T-cell (primary cell): ENCODE results near the gene AASDH. TPM values are rescaled to one million over a fixed set of nuclear protein-coding genes. Genes with fewer than 3 reads are reported as not detected.

Experiments used
- ATAC-seq, 4 experiments: fragments of 200-7000 bp in 3 of 4; fragments of 150-1000 bp in 1 of 4; cut with Tn5 transposase; replicated peaks in 1 of 4; 1 replicate in 3 of 4; 2 replicates in 1 of 4; pipeline ENCODE4 v1.10.0; 2021; ENCODE audit warnings: moderate library complexity in 3 of 4, mild to moderate bottlenecking in 2 of 4, moderate number of reproducible peaks in 1 of 4
- CTCF ChIA-PET, 2 donors: fragments of 300-600 bp; sonication (Branson Sonifier 250); formaldehyde crosslinking; loops; one replicate each; lab custom pipeline; 2022; ENCODE audit warnings: antibody characterized with exemption in 2 of 2; lab: Charles Lee
- POLR2A ChIA-PET, 2 donors: fragments of 300-600 bp; sonication (Branson Sonifier 250); formaldehyde crosslinking; loops; one replicate each; lab custom pipeline; 2022; ENCODE audit warnings: antibody characterized with exemption in 2 of 2; lab: Charles Lee
- DNase-seq, 35 experiments: peaks; one replicate each; pipeline versions ENCODE4 v3.0.0 to v3.0.0-alpha.2; 2013 to 2023
- H3K27ac ChIP-seq: one replicate; pipeline ENCODE4 v1.5.1; 2013; ENCODE audit warnings: low read length
- H3K27me3 ChIP-seq, 2 experiments: replicated peaks in 1 of 2; 1 replicate in 1 of 2; 2 replicates in 1 of 2; pipeline versions ENCODE4 v1.6.1 to v1.7.0; 2013; ENCODE audit warnings: low read length in 1 of 2, mixed read lengths in 1 of 2; ENCODE audit not compliant: control insufficient read depth in 2 of 2, insufficient read depth in 2 of 2; ENCODE audit errors: extremely low read depth in 1 of 2
- H3K36me3 ChIP-seq, 2 donors: 1 replicate in 1 of 2; 2 replicates in 1 of 2; pipeline versions ENCODE4 v1.6.1 to v1.7.0; 2013; ENCODE audit warnings: low read length in 1 of 2; ENCODE audit not compliant: control insufficient read depth in 2 of 2, insufficient read depth in 1 of 2; ENCODE audit errors: extremely low read depth in 1 of 2
- H3K4me1 ChIP-seq, 2 experiments: 1 replicate in 1 of 2; 2 replicates in 1 of 2; pipeline versions ENCODE4 v1.6.1 to v1.7.0; 2013; ENCODE audit warnings: low read length in 2 of 2, mixed read lengths in 1 of 2; ENCODE audit not compliant: insufficient read depth in 2 of 2, control insufficient read depth in 1 of 2; ENCODE audit errors: extremely low read depth in 1 of 2
- H3K4me3 ChIP-seq, 2 donors: 1 replicate in 1 of 2; 2 replicates in 1 of 2; pipeline versions ENCODE4 v1.5.1 to v1.7.0; 2013; ENCODE audit warnings: mild to moderate bottlenecking in 2 of 2, low read length in 1 of 2, moderate library complexity in 1 of 2; ENCODE audit not compliant: control insufficient read depth in 1 of 2; ENCODE audit errors: extremely low read depth in 1 of 2
- H3K9me3 ChIP-seq: 2 replicates; pipeline ENCODE4 v1.7.0; 2013
- H3K27ac Mint-ChIP-seq, 2 donors: one replicate each; pipeline ENCODE4 v1.8.0; 2020 to 2021; ENCODE audit warnings: mild to moderate bottlenecking in 2 of 2, mixed read lengths in 2 of 2
- H3K27me3 Mint-ChIP-seq, 2 donors: one replicate each; pipeline ENCODE4 v1.8.0; 2021 to 2022; ENCODE audit warnings: mixed read lengths in 2 of 2
- H3K36me3 Mint-ChIP-seq: one replicate; pipeline ENCODE4 v1.8.0; 2021; ENCODE audit warnings: mixed read lengths
- H3K4me1 Mint-ChIP-seq, 3 donors: one replicate each; pipeline ENCODE4 v1.8.0; 2020 to 2022; ENCODE audit warnings: mixed read lengths in 3 of 3, mild to moderate bottlenecking in 1 of 3
- H3K4me3 Mint-ChIP-seq, 3 donors: one replicate each; pipeline ENCODE4 v1.8.0; 2020 to 2022; ENCODE audit warnings: mild to moderate bottlenecking in 3 of 3, mixed read lengths in 3 of 3, moderate library complexity in 3 of 3
- H3K9me3 Mint-ChIP-seq, 3 donors: one replicate each; pipeline ENCODE4 v1.8.0; 2020 to 2022; ENCODE audit warnings: mixed read lengths in 3 of 3
- WGBS: methylation state at CpG from one replicate; pipeline ENCODE4 v1.1.5; 2013; ENCODE audit warnings: missing lambda C conversion rate; ENCODE audit not compliant: insufficient coverage; 5-methylcytosine and 5-hydroxymethylcytosine counted together
- total RNA-seq, 35 experiments: library from RNA in 6 of 35; stranded (reverse) in 6 of 35; fragments of 120-200 nt in 1 of 35; gene quantifications; one replicate each; pipeline versions ENCODE4 v1.2.1 to v1.2.4 and lab custom pipeline; 2013 to 2026

The AASDH gene
- total RNA-seq, 5 donors from 2014 or later (not counting 1 experiment from before 2014, with no cell fraction given), result 13.3 to 17.7 (median 16.0) TPM

DNA sequence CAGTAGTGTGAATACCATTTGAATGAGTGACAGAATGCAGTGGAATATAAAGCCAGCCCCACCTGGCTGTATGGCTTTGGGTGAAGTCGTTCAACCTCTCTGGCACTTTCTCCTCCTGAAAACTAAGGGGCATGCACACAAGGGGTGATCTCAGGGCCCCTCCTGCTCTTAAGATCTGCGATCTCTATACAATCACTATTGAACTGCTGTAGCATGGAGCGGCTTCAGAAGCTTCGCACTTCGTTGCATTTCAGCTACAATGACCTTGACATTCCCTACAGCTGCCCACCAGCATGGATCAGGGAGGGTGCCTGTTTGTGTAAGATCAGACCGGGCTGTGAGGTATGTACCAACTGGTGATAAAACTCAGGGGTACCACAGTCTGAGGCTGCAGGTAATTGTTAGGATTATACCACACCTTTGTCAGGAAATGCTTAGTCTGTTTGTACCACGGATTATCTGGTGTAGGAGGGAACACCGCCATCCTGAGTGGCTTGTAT is 85.2 kb downstream of the AASDH start:
- ChIA-PET POLR2A (no interaction called here), CTCF (no interaction called here)
- 96% methylated on average over 3 of the region's 8 CpGs for WGBS
- Mint-ChIP-seq H3K27ac (no peak overlapping the region), H3K4me1 (peaks cover 10 to 11% (median 11%) of the 10 kb centered on the region in 3 donors), H3K27me3 (no peaks in the 10 kb centered on the region), H3K9me3 (no peaks in the 10 kb centered on the region), H3K36me3 (no peaks in the 10 kb centered on the region), H3K4me3 (no peak overlapping the region)
- peaks cover 0 to 3% of the 10 kb centered on the region in 2 experiments for H3K27me3 ChIP-seq
- no peak overlapping the region for H3K27ac ChIP-seq
- no peaks in the 10 kb centered on the region for H3K9me3 ChIP-seq
- DNase-seq (no peak), ATAC-seq (no peak)
- no peaks in the 10 kb centered on the region for H3K36me3 ChIP-seq
- no peak overlapping the region for H3K4me3 ChIP-seq
- H3K4me1 ChIP-seq, result peaks cover 0 to 10% of the 10 kb centered on the region in 2 experiments

DNA sequence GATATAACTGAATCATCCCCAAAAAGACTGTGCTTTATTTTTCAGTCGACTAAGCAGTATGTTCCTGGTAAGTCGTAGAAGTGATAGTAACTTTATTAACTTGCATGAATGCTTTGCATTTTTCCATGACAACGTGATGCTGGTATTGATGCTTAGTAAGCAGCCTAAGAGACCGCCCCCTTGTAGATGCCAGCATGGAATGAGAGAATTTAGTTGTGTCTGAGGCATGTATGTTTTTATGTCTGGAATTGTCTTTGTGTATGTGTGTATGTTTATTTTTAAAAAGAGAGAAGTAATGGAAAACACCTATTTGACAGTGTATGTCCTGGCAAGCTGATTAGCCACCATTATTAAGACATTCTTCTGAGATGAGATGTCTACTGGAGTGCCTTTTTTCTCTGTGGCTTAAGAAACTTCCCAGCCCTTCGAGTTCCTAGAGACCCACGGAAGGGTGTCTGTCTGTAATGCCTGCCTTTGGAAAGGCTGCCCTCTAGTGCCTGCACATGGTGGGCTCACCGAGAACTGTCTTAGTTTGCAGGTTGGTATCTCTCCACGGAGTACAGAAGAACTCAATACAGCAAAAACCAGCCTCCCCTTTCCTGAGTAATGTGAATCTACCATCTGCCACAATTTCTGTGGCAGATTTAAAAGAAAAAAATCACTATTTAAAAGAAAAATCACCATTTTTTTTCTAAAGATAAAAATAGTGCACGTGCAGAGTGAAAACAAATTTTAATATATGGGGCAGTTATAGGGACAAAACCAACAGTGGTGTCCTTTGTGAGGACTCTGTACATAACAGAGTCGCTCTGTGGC is 85.9 kb downstream of the AASDH start:
- Mint-ChIP-seq H3K27ac (no peak overlapping the region), H3K4me1 (peaks cover 10 to 15% (median 13%) of the 10 kb centered on the region in 3 donors), H3K27me3 (no peaks in the 10 kb centered on the region), H3K36me3 (no peaks in the 10 kb centered on the region), H3K9me3 (no peaks in the 10 kb centered on the region), H3K4me3 (peak overlapping the region; percentile 38 to 65 (median 58))
- ATAC-seq (peak; percentile 84 to 97 (median 94)), DNase-seq (peak; percentile 18 to 69 (median 44))
- no peak overlapping the region for H3K27ac ChIP-seq
- ChIA-PET CTCF (no interaction called here), POLR2A (no interaction called here)
- H3K9me3 ChIP-seq, result no peaks in the 10 kb centered on the region
- peaks cover 0 to 3% of the 10 kb centered on the region in 2 experiments for H3K27me3 ChIP-seq
- H3K36me3 ChIP-seq, result no peaks in the 10 kb centered on the region
- peaks cover 0 to 10% of the 10 kb centered on the region in 2 experiments for H3K4me1 ChIP-seq
- H3K4me3 ChIP-seq, result no peak overlapping the region
- WGBS, result 60% methylated on average over 4 of the region's 10 CpGs

GRCh38 chr4:56298236-56298635 is 89.1 kb downstream of the AASDH start:
- no peaks in the 10 kb centered on the region for H3K36me3 Mint-ChIP-seq
- ATAC-seq (no peak), DNase-seq (no peak)
- H3K4me1 Mint-ChIP-seq, result peaks cover 12 to 21% (median 15%) of the 10 kb centered on the region in 3 donors
- Histone ChIP-seq H3K4me1 (peaks cover 0 to 10% of the 10 kb centered on the region in 2 experiments), H3K9me3 (no peaks in the 10 kb centered on the region), H3K4me3 (no peak overlapping the region), H3K27me3 (peaks cover 0 to 3% of the 10 kb centered on the region in 2 experiments), H3K36me3 (no peaks in the 10 kb centered on the region), H3K27ac (no peak overlapping the region)
- no peak overlapping the region for H3K4me3 Mint-ChIP-seq
- ChIA-PET POLR2A (interaction anchor here in 1 of 2 donors (0.5 kb wide), 1 partner anchor 338 kb away, joined by 3 read pairs; no protein-coding TSS in a partner anchor), CTCF (no interaction called here)
- H3K9me3 Mint-ChIP-seq, result peaks cover 0 to 2% (median 0%) of the 10 kb centered on the region in 3 donors
- 88% methylated on average over 1 of the region's 3 CpGs for WGBS
- H3K27me3 Mint-ChIP-seq, result no peaks in the 10 kb centered on the region
- no peak overlapping the region for H3K27ac Mint-ChIP-seq

GRCh38 chr4:56297776-56298175 is 89.5 kb downstream of the AASDH start:
- Mint-ChIP-seq H3K9me3 (peaks cover 0 to 6% (median 0%) of the 10 kb centered on the region in 3 donors), H3K4me3 (no peak overlapping the region), H3K4me1 (peaks cover 12 to 21% (median 15%) of the 10 kb centered on the region in 3 donors), H3K36me3 (no peaks in the 10 kb centered on the region), H3K27ac (no peak overlapping the region), H3K27me3 (peaks cover 0 to 1% of the 10 kb centered on the region in 2 donors)
- peaks cover 0 to 10% of the 10 kb centered on the region in 2 experiments for H3K4me1 ChIP-seq
- peaks cover 0 to 3% of the 10 kb centered on the region in 2 experiments for H3K27me3 ChIP-seq
- no peak overlapping the region for H3K4me3 ChIP-seq
- POLR2A ChIA-PET, result interaction anchor here in 1 of 2 donors (0.5 kb wide), 1 partner anchor 338 kb away, joined by 3 read pairs; no protein-coding TSS in a partner anchor
- CTCF ChIA-PET, result no interaction called here
- H3K9me3 ChIP-seq, result no peaks in the 10 kb centered on the region
- H3K27ac ChIP-seq, result no peak overlapping the region
- DNase-seq (no peak), ATAC-seq (no peak)
- no CpG with 5 or more reads among the region's 2 CpGs for WGBS
- H3K36me3 ChIP-seq, result no peaks in the 10 kb centered on the region

DNA sequence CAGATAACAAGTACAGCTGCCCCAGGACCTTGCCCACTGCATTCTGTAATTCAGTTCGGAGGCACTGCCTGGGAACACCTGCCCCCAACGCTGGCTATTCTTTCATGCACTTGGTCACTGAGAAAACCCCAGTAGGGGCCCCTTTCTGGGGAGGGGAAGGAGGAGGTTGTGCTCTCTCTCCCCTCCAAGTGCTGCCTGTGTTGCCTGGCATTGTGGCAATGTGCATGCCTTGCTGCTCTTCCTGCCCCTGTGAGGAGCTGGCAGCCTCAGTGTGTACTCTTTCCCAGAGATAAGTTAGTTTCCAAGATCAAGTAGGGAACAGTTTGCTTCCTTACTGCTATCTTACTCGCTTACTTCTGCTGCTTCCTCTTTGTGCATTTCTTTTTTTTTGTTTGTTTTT is 90.8 kb downstream of the AASDH start:
- DNase-seq (no peak), ATAC-seq (no peak)
- Mint-ChIP-seq H3K27me3 (peaks cover 0 to 1% of the 10 kb centered on the region in 2 donors), H3K4me3 (no peak overlapping the region), H3K27ac (no peak overlapping the region), H3K36me3 (no peaks in the 10 kb centered on the region), H3K4me1 (peaks cover 11 to 20% (median 13%) of the 10 kb centered on the region in 3 donors), H3K9me3 (peaks cover 0 to 10% (median 0%) of the 10 kb centered on the region in 3 donors)
- H3K27me3 ChIP-seq, result no peaks in the 10 kb centered on the region
- H3K4me3 ChIP-seq, result no peak overlapping the region
- no peaks in the 10 kb centered on the region for H3K9me3 ChIP-seq
- peaks cover 0 to 10% of the 10 kb centered on the region in 2 experiments for H3K4me1 ChIP-seq
- POLR2A ChIA-PET, result no interaction called here
- WGBS, result no CpG with 5 or more reads among the region's 3 CpGs
- no peak overlapping the region for H3K27ac ChIP-seq
- CTCF ChIA-PET, result no interaction called here
- no peaks in the 10 kb centered on the region for H3K36me3 ChIP-seq

GRCh38 chr4:56293121-56293520 is 94.2 kb downstream of the AASDH start:
- CTCF ChIA-PET, result interaction anchor here in 1 of 2 donors (0.5 kb wide), 1 partner anchor 76 kb away, joined by 4 read pairs; no protein-coding TSS in a partner anchor
- Mint-ChIP-seq H3K36me3 (no peaks in the 10 kb centered on the region), H3K27me3 (peaks cover 0 to 1% of the 10 kb centered on the region in 2 donors), H3K9me3 (peaks cover 0 to 11% (median 0%) of the 10 kb centered on the region in 3 donors), H3K4me1 (peaks cover 14 to 37% (median 22%) of the 10 kb centered on the region in 3 donors), H3K27ac (no peak overlapping the region), H3K4me3 (no peak overlapping the region)
- Histone ChIP-seq H3K27me3 (no peaks in the 10 kb centered on the region), H3K9me3 (no peaks in the 10 kb centered on the region), H3K27ac (no peak overlapping the region), H3K4me3 (no peak overlapping the region), H3K36me3 (no peaks in the 10 kb centered on the region), H3K4me1 (peaks cover 0 to 15% of the 10 kb centered on the region in 2 experiments)
- DNase-seq, result no peak
- ATAC-seq, result no peak
- POLR2A ChIA-PET, result no interaction called here
